Measurements from ENCODE around the gene NUMBL. TPM values are rescaled to one million over a fixed set of nuclear protein-coding genes. Genes with fewer than 3 reads are reported as not detected.

Gene NUMBL
- total RNA-seq, 2 experiments from 2014 or later, result 4.9 to 8.9 TPM

GRCh38 chr19:40688309-40688708 lies 2.1 kb downstream of the NUMBL start:
- H3K4me1 ChIP-seq (ENCODE audit: insufficient read depth, low read length, poor library complexity, severe bottlenecking), result peaks cover 17% of the 10 kb centered on the region
- no peaks in the 10 kb centered on the region for H3K9me2 ChIP-seq (ENCODE audit: insufficient read depth, low read length)
- H3K79me2 ChIP-seq (ENCODE audit: insufficient read depth, low read depth, low read length), result no peaks in the 10 kb centered on the region
- H3K4me2 ChIP-seq (ENCODE audit: low read length), result no peak overlapping the region
- H2AFZ ChIP-seq (ENCODE audit: low read length), result no peak overlapping the region
- TSS peak; percentile 56 for BruUV-seq (replicated peaks)
- H3K27ac ChIP-seq (ENCODE audit: low read depth, low read length, poor library complexity, severe bottlenecking), result no peak overlapping the region
- TF ChIP-seq EZH2phosphoT487 (IDR thresholded peaks at IDR 0.05; ENCODE audit: borderline replicate concordance, low read depth, low read length), result no peak
- TF ChIP-seq CTCF (conservative IDR thresholded peaks at IDR 0.05; ENCODE audit: low read length), result no peak
- no peaks in the 10 kb centered on the region for H3K9me3 ChIP-seq (ENCODE audit: low read length)
- POLR2A ChIA-PET, result interaction anchor here (0.5 kb wide), 1 partner anchor 1247 kb away, joined by 3 read pairs; no protein-coding TSS in a partner anchor
- no peaks in the 10 kb centered on the region for H3K36me3 ChIP-seq (ENCODE audit: insufficient read depth, low read length)
- DNase-seq (ENCODE audit: low spot score), result no peak
- CTCF ChIA-PET (ENCODE audit: unreplicated experiment), result no interaction called here
- no peaks in the 10 kb centered on the region for H4K20me1 ChIP-seq (ENCODE audit: insufficient read depth, low read length)
- intact Hi-C loops (cut with micrococcal nuclease; ENCODE audit: unreplicated experiment), result no loop called here
- no peak overlapping the region for H3K4me3 ChIP-seq (ENCODE audit: low read depth, low read length, poor library complexity, severe bottlenecking)

GRCh38 chr19:40687525-40688016 lies 2.9 kb downstream of the NUMBL start:
- H4K20me1 ChIP-seq (ENCODE audit: insufficient read depth, low read length), result no peaks in the 10 kb centered on the region
- H3K4me2 ChIP-seq (ENCODE audit: low read length), result no peak overlapping the region; the same call in 1 of the 2 replicates
- H3K27ac ChIP-seq (ENCODE audit: low read depth, low read length, poor library complexity, severe bottlenecking), result no peak overlapping the region
- H3K4me3 ChIP-seq (ENCODE audit: low read depth, low read length, poor library complexity, severe bottlenecking), result no peak overlapping the region
- CTCF ChIA-PET (ENCODE audit: unreplicated experiment), result no interaction called here
- no peaks in the 10 kb centered on the region for H3K9me2 ChIP-seq (ENCODE audit: insufficient read depth, low read length)
- H3K4me1 ChIP-seq (ENCODE audit: insufficient read depth, low read length, poor library complexity, severe bottlenecking), result peaks cover 17% of the 10 kb centered on the region
- intact Hi-C loops (cut with micrococcal nuclease; ENCODE audit: unreplicated experiment), result no loop called here
- DNase-seq (ENCODE audit: low spot score), result no peak
- no TSS peak for BruUV-seq (replicated peaks)
- TF ChIP-seq EZH2phosphoT487 (IDR thresholded peaks at IDR 0.05; ENCODE audit: borderline replicate concordance, low read depth, low read length) (no peak), CTCF (conservative IDR thresholded peaks at IDR 0.05; ENCODE audit: low read length) (no peak)
- no peaks in the 10 kb centered on the region for H3K36me3 ChIP-seq (ENCODE audit: insufficient read depth, low read length)
- H3K9me3 ChIP-seq (ENCODE audit: low read length), result no peaks in the 10 kb centered on the region
- H3K79me2 ChIP-seq (ENCODE audit: insufficient read depth, low read depth, low read length), result no peaks in the 10 kb centered on the region
- H2AFZ ChIP-seq (ENCODE audit: low read length), result no peak overlapping the region
- POLR2A ChIA-PET, result interaction anchor here (0.5 kb wide), 1 partner anchor 1247 kb away, joined by 3 read pairs; no protein-coding TSS in a partner anchor

- no peak for DNase-seq (ENCODE audit: low spot score)
- Histone ChIP-seq H3K27ac (ENCODE audit: low read depth, low read length, poor library complexity, severe bottlenecking) (no peak overlapping the region), H2AFZ (ENCODE audit: low read length) (no peak overlapping the region), H3K9me2 (ENCODE audit: insufficient read depth, low read length) (no peaks in the 10 kb centered on the region), H3K4me2 (ENCODE audit: low read length) (no peak overlapping the region), H3K36me3 (ENCODE audit: insufficient read depth, low read length) (no peaks in the 10 kb centered on the region), H3K4me3 (ENCODE audit: low read depth, low read length, poor library complexity, severe bottlenecking) (no peak overlapping the region), H3K79me2 (ENCODE audit: insufficient read depth, low read depth, low read length) (no peaks in the 10 kb centered on the region), H3K9me3 (ENCODE audit: low read length) (no peaks in the 10 kb centered on the region), H3K4me1 (ENCODE audit: insufficient read depth, low read length, poor library complexity, severe bottlenecking) (peaks cover 17% of the 10 kb centered on the region), H4K20me1 (ENCODE audit: insufficient read depth, low read length) (no peaks in the 10 kb centered on the region)
- POLR2A ChIA-PET, result no interaction called here
- intact Hi-C loops (cut with micrococcal nuclease; ENCODE audit: unreplicated experiment), result no loop called here
- no peak for TF ChIP-seq CTCF (conservative IDR thresholded peaks at IDR 0.05; ENCODE audit: low read length)
- TF ChIP-seq EZH2phosphoT487 (IDR thresholded peaks at IDR 0.05; ENCODE audit: borderline replicate concordance, low read depth, low read length), result no peak
- BruUV-seq (replicated peaks), result no TSS peak
- CTCF ChIA-PET (ENCODE audit: unreplicated experiment), result no interaction called here
Measured at GRCh38 chr19:40686882-40687524, 3.4 kb downstream of the NUMBL start.
